HepG2 (cell line): ENCODE results near the gene TPSAB1. TPM values are rescaled to one million over a fixed set of nuclear protein-coding genes. Genes with fewer than 3 reads are reported as not detected.

Experiments used
- ATAC-seq: fragments of 200-7000 bp; cut with Tn5 transposase; 3 replicates; pipeline ENCODE4 v1.9.1; 2020; ENCODE audit warnings: mild to moderate bottlenecking, moderate library complexity
- BruUV-seq: library from RNA; stranded (reverse); fragments of 400-500 nt; replicated peaks from 2 replicates; lab custom pipeline; 2021; lab: Mats Ljungman, UMichigan
- CTCF ChIA-PET: fragments of 300-600 bp; formaldehyde crosslinking; extraction: SDS; loops from one replicate; lab custom pipeline; 2021; ENCODE audit warnings: low total read pairs, inconsistent platforms, low intra/inter-chr PET ratio; lab: Yijun Ruan, JAX
- POLR2A ChIA-PET: fragments of 350-600 bp; sonication (Branson Sonifier 250); formaldehyde crosslinking; loops from one replicate; lab custom pipeline; 2020; ENCODE audit warnings: antibody characterized with exemption, inconsistent platforms; lab: Yijun Ruan, JAX
- DNase-seq: peaks from one replicate; pipeline ENCODE4 v3.0.0-alpha.2; 2015; ENCODE audit warnings: low spot score
- FAIRE-seq: peaks from 3 replicates; lab custom pipeline; 2011; peaks lifted over from hg19 to GRCh38; lab: Jason Lieb, UNC
- H2AFZ ChIP-seq: one replicate; pipeline ENCODE4 v1.6.1; 2011; ENCODE audit warnings: low read length, inconsistent platforms
- H3K27ac ChIP-seq: fragments of 300-600 bp; 3 replicates; pipeline ENCODE4 v1.8.0; 2011; ENCODE audit warnings: mixed run types, mild to moderate bottlenecking, mixed read lengths, low read length, inconsistent platforms; ENCODE audit not compliant: insufficient read depth; ENCODE audit errors: extremely low read length
- H3K27me3 ChIP-seq, 2 experiments: fragments of 200-600 bp in 1 of 2; 2 replicates in 1 of 2; 3 replicates in 1 of 2; pipeline versions ENCODE4 v1.6.0 to v1.8.0; 2011; ENCODE audit warnings: low read length in 2 of 2, mild to moderate bottlenecking in 2 of 2, moderate library complexity in 2 of 2, inconsistent platforms in 1 of 2; ENCODE audit not compliant: insufficient read depth in 2 of 2, control insufficient read depth in 1 of 2
- H3K36me3 ChIP-seq, 2 experiments: fragments of 200-600 bp in 1 of 2; replicated peaks in 1 of 2; 2 replicates in 1 of 2; 3 replicates in 1 of 2; pipeline versions ENCODE4 v1.5.1 to v1.8.0; 2011; ENCODE audit warnings: low read length in 2 of 2, inconsistent platforms in 1 of 2; ENCODE audit not compliant: insufficient read depth in 2 of 2, control insufficient read depth in 1 of 2
- H3K4me1 ChIP-seq: 2 replicates; pipeline ENCODE4 v1.5.1; 2012; ENCODE audit warnings: low read length, inconsistent platforms; ENCODE audit not compliant: insufficient read depth
- H3K4me2 ChIP-seq: 2 replicates; pipeline ENCODE4 v1.6.0; 2011; ENCODE audit warnings: low read depth, low read length, inconsistent platforms
- H3K4me3 ChIP-seq, 3 experiments: fragments of 200-600 bp in 1 of 3; sonication (generic), shearing (Covaris generic) in 1 of 3; replicated peaks in 1 of 3; 2 replicates each; pipeline ENCODE4 v1.5.1; 2011 to 2016; ENCODE audit warnings: low read length in 3 of 3, inconsistent platforms in 2 of 3, low read depth in 2 of 3, mild to moderate bottlenecking in 2 of 3, control low read depth in 1 of 3, mixed read lengths in 1 of 3; ENCODE audit not compliant: insufficient read depth in 1 of 3
- H3K79me2 ChIP-seq: one replicate; pipeline ENCODE4 v1.6.1; 2011; ENCODE audit warnings: low read length, inconsistent platforms; ENCODE audit not compliant: insufficient read depth
- H3K9ac ChIP-seq: 2 replicates; pipeline ENCODE4 v1.6.0; 2011; ENCODE audit warnings: mild to moderate bottlenecking, low read depth, low read length, inconsistent platforms; ENCODE audit not compliant: insufficient read depth
- H3K9me3 ChIP-seq: 2 replicates; pipeline ENCODE4 v1.5.1; 2012; ENCODE audit warnings: mild to moderate bottlenecking, low read length
- H4K20me1 ChIP-seq: 2 replicates; pipeline ENCODE4 v1.6.0; 2011; ENCODE audit warnings: inconsistent platforms, mild to moderate bottlenecking, low read length, moderate library complexity; ENCODE audit not compliant: insufficient read depth
- HNF4A ChIP-seq: sonication (generic); formaldehyde crosslinking; IDR thresholded peaks from 2 replicates; pipeline ENCODE4 v1.4.0; 2020; ENCODE audit warnings: missing genetic modification reagents
- HNF4G ChIP-seq, 2 experiments: sonication (generic) in 1 of 2; formaldehyde crosslinking in 1 of 2; IDR thresholded peaks; 2 replicates each; pipeline versions ENCODE4 v1.4.0 to v1.6.1; 2011 to 2020; ENCODE audit warnings: borderline replicate concordance in 2 of 2, low read depth in 2 of 2, mild to moderate bottlenecking in 2 of 2, low read length in 1 of 2, missing genetic modification reagents in 1 of 2, moderate library complexity in 1 of 2
- KAT8 ChIP-seq: IDR thresholded peaks from 2 replicates; pipeline ENCODE4 v1.6.1; 2016; ENCODE audit warnings: missing genetic modification reagents, missing compliant biosample characterization
- NCOA5 ChIP-seq: sonication (generic); formaldehyde crosslinking; IDR thresholded peaks from 2 replicates; pipeline ENCODE4 v1.4.0; 2020; ENCODE audit warnings: missing genetic modification reagents
- NR2C2 ChIP-seq: sonication (generic); formaldehyde crosslinking; IDR thresholded peaks from 2 replicates; pipeline ENCODE4 v1.4.0; 2020; ENCODE audit warnings: missing genetic modification reagents, mild to moderate bottlenecking, moderate library complexity, borderline replicate concordance
- PAXIP1 ChIP-seq: sonication (generic); formaldehyde crosslinking; conservative IDR thresholded peaks from 2 replicates; pipeline ENCODE4 v1.4.0; 2020; ENCODE audit warnings: mild to moderate bottlenecking, missing genetic modification reagents, moderate library complexity
- SALL1 ChIP-seq: sonication (generic); formaldehyde crosslinking; IDR thresholded peaks from 2 replicates; pipeline ENCODE4 v1.8.0; 2022; ENCODE audit warnings: mild to moderate bottlenecking, missing genetic modification reagents
- ZNF12 ChIP-seq: sonication (generic); formaldehyde crosslinking; IDR thresholded peaks from 2 replicates; pipeline ENCODE4 v1.5.0; 2020; ENCODE audit warnings: missing genetic modification reagents
- ZNF280B ChIP-seq: sonication (generic); formaldehyde crosslinking; IDR thresholded peaks from 2 replicates; pipeline ENCODE4 v1.5.0; 2020; ENCODE audit warnings: missing genetic modification reagents, mild to moderate bottlenecking, borderline replicate concordance
- ZNF317 ChIP-seq: sonication (generic); formaldehyde crosslinking; IDR thresholded peaks from 2 replicates; pipeline ENCODE4 v1.5.0; 2020; ENCODE audit warnings: mild to moderate bottlenecking, missing genetic modification reagents
- ZNF331 ChIP-seq: sonication (generic); formaldehyde crosslinking; IDR thresholded peaks from 2 replicates; pipeline ENCODE4 v1.4.0; 2020; ENCODE audit warnings: missing genetic modification reagents
- ZNF441 ChIP-seq: sonication (generic); formaldehyde crosslinking; IDR thresholded peaks from 2 replicates; pipeline ENCODE4 v1.7.0; 2021; ENCODE audit warnings: missing genetic modification reagents, borderline replicate concordance
- ZNF687 ChIP-seq: sonication (generic); formaldehyde crosslinking; IDR thresholded peaks from 2 replicates; pipeline ENCODE4 v1.5.1; 2020; ENCODE audit warnings: mild to moderate bottlenecking, missing genetic modification reagents, moderate library complexity
- WGBS: methylation state at CpG from one replicate; pipeline ENCODE4 v1.1.6; 2017; ENCODE audit warnings: low lambda C conversion rate; 5-methylcytosine and 5-hydroxymethylcytosine counted together
- in situ Hi-C: cut with HindIII; loops from 2 replicates; pipeline ENCODE4 v1.10.0; 2017; ENCODE audit warnings: low pct_unique_long_range_greater_than_20kb; ENCODE audit not compliant: extremely low pct_ligation_motif_present
- intact Hi-C: fragments of 100-400 bp; cut with micrococcal nuclease; formaldehyde crosslinking; loops from one replicate; pipeline ENCODE4 v1.10.0; 2022; ENCODE audit not compliant: unreplicated experiment
- polyA plus RNA-seq, 8 experiments: library from polyadenylated mRNA; depleted of rRNA in 3 of 8; stranded (reverse) in 7 of 8; unstranded in 1 of 8; fragments of >200 nt; fragmentation: Illumina TruSeq in 4 of 8; extraction: Trizol in 4 of 8; gene quantifications; 2 replicates each; pipeline versions ENCODE4 v1.2.1 to v1.2.3, GENCODE V29; 2011 to 2016; ENCODE audit warnings: low read depth in 4 of 8, missing spikeins in 1 of 8, mixed read lengths in 1 of 8; ENCODE audit not compliant: insufficient read depth in 1 of 8
- total RNA-seq, 5 experiments: library from RNA; depleted of rRNA; stranded (reverse); fragments of >200 nt; fragmentation: Illumina TruSeq; extraction: Trizol; gene quantifications; 2 replicates each; pipeline ENCODE4 v1.2.3, GENCODE V29; 2016; ENCODE audit warnings: low read depth in 1 of 5

TPSAB1 gene
- total and polyA plus RNA-seq, 2 of the 13 experiments (the other 11 are each of a cell fraction or from before 2014, with no cell fraction given), result 0.12 TPM; not detected in 1

- Histone ChIP-seq H3K27me3 (peaks cover 14 to 38% of the 10 kb centered on the region in 2 experiments; a peak in 4 of 5 replicates), H3K9me3 (no peaks in the 10 kb centered on the region), H3K4me1 (peaks cover 42% of the 10 kb centered on the region), H4K20me1 (no peaks in the 10 kb centered on the region), H3K36me3 (no peaks in the 10 kb centered on the region), H2AFZ (no peak overlapping the region), H3K9ac (no peak overlapping the region), H3K4me3 (peak overlapping the region in 1 of 3 experiments; percentile 37; a peak in 1 of 6 replicates), H3K79me2 (no peaks in the 10 kb centered on the region), H3K4me2 (peak overlapping the region; percentile 44), H3K27ac (no peak overlapping the region)
- peak; percentile 55 for DNase-seq
- ChIA-PET POLR2A (interaction anchor here (1.0 kb wide), 1 partner anchor 15 kb away, joined by 3 read pairs; no protein-coding TSS in a partner anchor), CTCF (no interaction called here)
- peak; percentile 81 for FAIRE-seq
- BruUV-seq, result no TSS peak
- peak; percentile 24; the same call in 2 of the 3 replicates for ATAC-seq
- in situ Hi-C loops, result no loop called here
- 42% methylated on average over 22 of the region's 29 CpGs for WGBS
- intact Hi-C loops, result no loop called here
- peak; percentile 16; the same call in 1 of the 2 replicates for TF ChIP-seq SALL1 (CRISPR knock-in tag)
- peak; percentile 49; the same call in 1 of the 2 replicates for TF ChIP-seq NR2C2 (CRISPR knock-in tag)
- TF ChIP-seq PAXIP1, result 0 out of 2 replicates have a peak, but pooled peaks have one; percentile 30
- TF ChIP-seq ZNF317 (CRISPR knock-in tag), result 0 out of 2 replicates have a peak, but pooled peaks have one; percentile 7
- peak; percentile 76; the same call in 1 of the 2 replicates for TF ChIP-seq ZNF12 (CRISPR knock-in tag)
- no peak for TF ChIP-seq NCOA5 (CRISPR knock-in tag)
- peak; percentile 33; the same call in 1 of the 2 replicates for TF ChIP-seq HNF4G (IDR thresholded peaks at IDR 0.05; ENCODE audit: borderline replicate concordance, low read depth, low read length)
- TF ChIP-seq HNF4G (CRISPR knock-in tag; IDR thresholded peaks at IDR 0.05; ENCODE audit: borderline replicate concordance, low read depth), result no peak
- TF ChIP-seq ZNF331 (CRISPR knock-in tag), result 0 out of 2 replicates have a peak, but pooled peaks have one; percentile 18
- TF ChIP-seq ZNF441, result peak; percentile 86
- peak; percentile 19; the same call in 1 of the 2 replicates for TF ChIP-seq ZNF280B (CRISPR knock-in tag)
- peak; percentile 64 for TF ChIP-seq ZNF687 (CRISPR knock-in tag)
- peak; percentile 34; the same call in 1 of the 2 replicates for TF ChIP-seq KAT8
- peak; percentile 40; the same call in 1 of the 2 replicates for TF ChIP-seq HNF4A
Observed at GRCh38 chr16:1290860-1291575, 50.5 kb downstream of the TPSAB1 start.
